SU-DHL-6 (cell line): ENCODE data around the gene PHF23.
A peak's percentile ranks its signal among the peaks of the same experiment; 100 is the strongest.

Experiments
- H2AFZ ChIP-seq: fragments of 200-600 bp; sonication (generic); 2 replicates; pipeline ENCODE4 v1.6.1; 2014; ENCODE audit warnings: low read depth, mild to moderate bottlenecking, moderate library complexity, mixed read lengths, antibody characterized with exemption, low read length; ENCODE audit not compliant: severe bottlenecking
- H3F3A ChIP-seq: fragments of 200-600 bp; shearing (Covaris generic); 2 replicates; pipeline ENCODE4 v1.6.0; 2016; ENCODE audit warnings: antibody characterized with exemption, mild to moderate bottlenecking; ENCODE audit not compliant: insufficient read depth
- H3K27ac ChIP-seq: fragments of 200-600 bp; sonication (generic); 2 replicates; pipeline ENCODE4 v1.5.1; 2016; ENCODE audit warnings: low read depth, mild to moderate bottlenecking, low read length, moderate library complexity, mixed read lengths
- H3K27me3 ChIP-seq: fragments of 200-600 bp; sonication (generic), shearing (Covaris generic); 2 replicates; pipeline ENCODE4 v1.6.0; 2014; ENCODE audit warnings: mild to moderate bottlenecking, low read length
- H3K36me3 ChIP-seq: fragments of 200-600 bp; sonication (generic); 2 replicates; pipeline ENCODE4 v1.6.1; 2014; ENCODE audit warnings: mild to moderate bottlenecking, low read length, mixed read lengths
- H3K4me2 ChIP-seq: fragments of 300-600, 200-600 bp; shearing (Covaris generic), sonication (generic); 2 replicates; pipeline ENCODE4 v1.6.0; 2014; ENCODE audit warnings: low read length, low read depth, mild to moderate bottlenecking; ENCODE audit not compliant: poor library complexity, severe bottlenecking
- H3K4me3 ChIP-seq: fragments of 200-600 bp; sonication (generic); 2 replicates; pipeline ENCODE4 v1.5.1; 2014; ENCODE audit warnings: antibody characterized with exemption, low read length, mild to moderate bottlenecking, mixed read lengths; ENCODE audit not compliant: insufficient read depth, poor library complexity, severe bottlenecking
- H3K79me2 ChIP-seq: fragments of 200-600 bp; sonication (generic); 2 replicates; pipeline ENCODE4 v1.6.1; 2014; ENCODE audit warnings: mild to moderate bottlenecking, low read length, moderate library complexity; ENCODE audit not compliant: insufficient read depth
- H3K9ac ChIP-seq: fragments of 200-600 bp; sonication (generic); 2 replicates; pipeline ENCODE4 v1.7.0; 2014; ENCODE audit warnings: mild to moderate bottlenecking, low read length
- H3K9me2 ChIP-seq: fragments of 200-600 bp; sonication (generic); replicated peaks from 2 replicates; pipeline ENCODE4 v1.6.1; 2014; ENCODE audit warnings: low read length; ENCODE audit not compliant: insufficient read depth
- H3K9me3 ChIP-seq: fragments of 200-600 bp; sonication (generic); 2 replicates; pipeline ENCODE4 v1.6.1; 2014; ENCODE audit warnings: low read length, mixed read lengths; ENCODE audit not compliant: insufficient read depth
- H4K20me1 ChIP-seq: fragments of 200-600 bp; sonication (generic); 2 replicates; pipeline ENCODE4 v1.6.1; 2014; ENCODE audit warnings: low read depth, mild to moderate bottlenecking, antibody characterized with exemption, low read length, moderate library complexity, mixed read lengths
- EZH2phosphoT487 ChIP-seq: fragments of 200-600 bp; sonication (generic), shearing (Covaris generic); conservative IDR thresholded peaks from 2 replicates; pipeline ENCODE4 v1.6.1; 2018; ENCODE audit warnings: mild to moderate bottlenecking, antibody characterized with exemption, low read length, moderate library complexity, mixed read lengths
- TF ChIP-seq, protein P1 (sequence below): fragments of 200-600 bp; sonication (generic); IDR thresholded peaks from one replicate; pipeline ENCODE4 v1.5.1; 2017; ENCODE audit warnings: antibody characterized with exemption, mild to moderate bottlenecking, low read length, moderate library complexity; ENCODE audit not compliant: insufficient read depth, poor library complexity, severe bottlenecking

Gene PHF23

DNA sequence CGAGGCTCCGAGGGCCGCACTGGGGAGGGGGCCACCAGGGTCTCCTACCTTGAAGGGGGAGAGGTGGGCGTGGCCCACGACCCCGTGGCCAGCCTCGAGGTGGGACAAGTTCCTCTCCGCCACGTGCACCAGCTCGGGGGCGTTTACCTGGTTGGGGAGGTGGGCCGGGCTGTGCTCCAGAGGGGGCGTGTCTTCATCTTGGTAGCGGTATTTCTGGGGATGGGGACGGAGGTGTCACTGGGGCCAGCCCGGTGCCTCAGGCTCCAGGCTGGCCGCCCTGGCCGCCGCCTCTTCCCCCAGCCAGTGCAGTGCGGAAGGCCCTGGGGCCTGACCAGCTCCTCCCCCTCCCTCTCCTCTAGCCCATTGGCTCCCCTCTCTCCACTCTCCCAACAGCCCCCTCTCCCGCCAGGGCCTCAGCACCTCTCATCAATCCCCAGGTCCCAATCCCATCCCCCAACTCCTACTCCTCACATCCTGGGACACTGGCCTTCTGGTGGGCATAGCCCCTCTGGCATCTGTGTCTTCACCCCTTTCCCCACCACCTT lies 31.2 kb downstream of the PHF23 start:
- no peaks in the 10 kb centered on the region for H3K9me3 ChIP-seq
- H4K20me1 ChIP-seq = no peaks in the 10 kb centered on the region
- no peak overlapping the region for H3K4me2 ChIP-seq
- no peaks in the 10 kb centered on the region for H3K36me3 ChIP-seq
- TF ChIP-seq, protein P1, sequence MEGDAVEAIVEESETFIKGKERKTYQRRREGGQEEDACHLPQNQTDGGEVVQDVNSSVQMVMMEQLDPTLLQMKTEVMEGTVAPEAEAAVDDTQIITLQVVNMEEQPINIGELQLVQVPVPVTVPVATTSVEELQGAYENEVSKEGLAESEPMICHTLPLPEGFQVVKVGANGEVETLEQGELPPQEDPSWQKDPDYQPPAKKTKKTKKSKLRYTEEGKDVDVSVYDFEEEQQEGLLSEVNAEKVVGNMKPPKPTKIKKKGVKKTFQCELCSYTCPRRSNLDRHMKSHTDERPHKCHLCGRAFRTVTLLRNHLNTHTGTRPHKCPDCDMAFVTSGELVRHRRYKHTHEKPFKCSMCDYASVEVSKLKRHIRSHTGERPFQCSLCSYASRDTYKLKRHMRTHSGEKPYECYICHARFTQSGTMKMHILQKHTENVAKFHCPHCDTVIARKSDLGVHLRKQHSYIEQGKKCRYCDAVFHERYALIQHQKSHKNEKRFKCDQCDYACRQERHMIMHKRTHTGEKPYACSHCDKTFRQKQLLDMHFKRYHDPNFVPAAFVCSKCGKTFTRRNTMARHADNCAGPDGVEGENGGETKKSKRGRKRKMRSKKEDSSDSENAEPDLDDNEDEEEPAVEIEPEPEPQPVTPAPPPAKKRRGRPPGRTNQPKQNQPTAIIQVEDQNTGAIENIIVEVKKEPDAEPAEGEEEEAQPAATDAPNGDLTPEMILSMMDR = no peak
- TF ChIP-seq EZH2phosphoT487 = no peak
- H3K79me2 ChIP-seq = no peaks in the 10 kb centered on the region
- H3K27me3 ChIP-seq = no peaks in the 10 kb centered on the region
- no peak overlapping the region for H3K27ac ChIP-seq
- no peak overlapping the region for H3K4me3 ChIP-seq
- peaks cover 3% of the 10 kb centered on the region; the same call in 1 of the 2 replicates for H3F3A ChIP-seq
- no peaks in the 10 kb centered on the region for H3K9me2 ChIP-seq
- no peak overlapping the region for H2AFZ ChIP-seq
- H3K9ac ChIP-seq = no peak overlapping the region

DNA sequence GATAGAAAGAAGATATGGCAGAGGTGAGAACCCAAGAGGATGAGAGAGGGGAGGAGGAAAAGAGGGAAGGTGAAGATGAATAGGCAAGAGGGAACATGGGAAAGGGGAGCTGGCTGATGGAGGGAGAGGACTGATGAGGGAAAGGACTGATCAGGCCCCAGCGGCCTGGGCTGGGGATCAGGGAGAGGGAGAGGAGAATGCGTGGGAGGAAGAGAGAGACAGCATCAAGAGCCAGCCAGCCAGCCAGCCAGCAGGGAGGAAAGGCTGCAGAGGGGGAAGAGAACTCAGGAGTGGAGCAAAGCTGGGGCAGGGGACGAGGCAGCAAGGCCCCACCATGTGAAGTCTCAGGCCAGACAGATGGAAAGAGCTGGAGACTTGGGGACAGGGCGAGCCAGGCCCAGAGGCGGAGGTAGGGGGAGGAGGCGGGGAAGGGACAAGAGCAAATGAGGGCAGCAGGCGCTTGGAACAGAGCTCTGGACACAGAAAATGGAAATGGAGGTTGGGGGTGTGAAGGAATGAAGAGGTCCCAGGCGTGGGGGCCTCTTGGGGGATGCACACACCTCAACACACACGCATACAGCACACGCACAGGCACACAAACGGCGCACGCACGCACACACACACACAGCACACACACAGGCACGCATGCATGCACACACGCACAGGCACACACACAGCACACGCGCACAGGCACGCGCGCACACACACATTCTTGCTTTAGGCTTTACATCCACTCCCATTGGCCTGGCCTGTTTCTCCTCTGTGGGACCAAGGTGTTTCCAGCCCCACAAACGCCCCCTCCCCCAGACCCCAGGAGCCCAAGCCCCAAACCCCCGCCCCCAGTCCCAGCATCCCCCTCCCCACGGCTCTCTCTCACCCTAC lies 31.9 kb downstream of the PHF23 start:
- Histone ChIP-seq H2AFZ (no peak overlapping the region), H3K36me3 (no peaks in the 10 kb centered on the region), H4K20me1 (no peaks in the 10 kb centered on the region), H3K9ac (no peak overlapping the region), H3K9me3 (no peaks in the 10 kb centered on the region), H3K79me2 (no peaks in the 10 kb centered on the region), H3K27ac (no peak overlapping the region), H3K27me3 (no peaks in the 10 kb centered on the region), H3K9me2 (no peaks in the 10 kb centered on the region), H3K4me3 (no peak overlapping the region), H3K4me2 (no peak overlapping the region), H3F3A (peaks cover 3% of the 10 kb centered on the region; the same call in 1 of the 2 replicates)
- TF ChIP-seq, protein P1 = no peak
- TF ChIP-seq EZH2phosphoT487 = no peak

DNA sequence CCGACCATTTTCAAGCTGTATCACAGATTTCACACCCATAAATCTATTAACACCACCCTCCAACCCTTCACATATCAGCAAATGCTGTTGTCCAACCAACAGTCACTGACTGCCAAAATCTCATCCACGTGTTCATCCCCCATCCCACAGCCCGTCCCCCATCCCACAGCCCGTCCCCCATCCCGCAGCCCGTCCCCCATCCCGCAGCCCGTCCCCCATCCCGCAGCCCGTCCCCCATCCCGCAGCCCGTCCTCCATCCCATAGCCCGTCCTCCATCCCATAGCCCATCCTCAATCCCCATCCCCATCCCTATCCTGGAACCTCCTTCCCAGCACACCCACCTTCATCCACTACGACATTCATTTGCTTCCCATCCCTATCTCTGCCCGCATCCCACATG lies 33.7 kb downstream of the PHF23 start:
- no peak overlapping the region for H3K27ac ChIP-seq
- H3K9me3 ChIP-seq = no peaks in the 10 kb centered on the region
- TF ChIP-seq, protein P1 = no peak
- TF ChIP-seq EZH2phosphoT487 = no peak
- peak overlapping the region; percentile 97 for H2AFZ ChIP-seq
- no peaks in the 10 kb centered on the region for H4K20me1 ChIP-seq
- H3K79me2 ChIP-seq = no peaks in the 10 kb centered on the region
- H3K36me3 ChIP-seq = no peaks in the 10 kb centered on the region
- no peaks in the 10 kb centered on the region for H3K9me2 ChIP-seq
- H3K27me3 ChIP-seq = no peaks in the 10 kb centered on the region
- peak overlapping the region; percentile 42; the same call in 1 of the 2 replicates for H3K9ac ChIP-seq
- peaks cover 3% of the 10 kb centered on the region; the same call in 1 of the 2 replicates for H3F3A ChIP-seq
- H3K4me2 ChIP-seq = peak overlapping the region; percentile 77
- peak overlapping the region; percentile 41 for H3K4me3 ChIP-seq
